Measurements from ENCODE around the gene MACF1.
"Not testable (repeated sequence)": the region's sequence is repeated elsewhere in the genome, so short reads cannot be mapped to it uniquely, and the experiment has no call there.

MACF1 gene

GRCh38 chr1:39453603-39454002, 249.1 kb downstream of the MACF1 start:
- no peak for DNase-seq (ENCODE audit: low spot score)

- no peak for DNase-seq (ENCODE audit: low spot score)
These were observed 254.5 kb downstream of the MACF1 start for GRCh38 chr1:39458991-39459390.

- DNase-seq (ENCODE audit: low spot score) = no peak
These were observed 257.6 kb downstream of the MACF1 start for GRCh38 chr1:39462074-39462473.

- DNase-seq (ENCODE audit: low spot score) = no peak
These were observed 262.1 kb downstream of the MACF1 start for GRCh38 chr1:39466413-39467107.

- not testable (repeated sequence) for DNase-seq (ENCODE audit: low spot score)
These were observed 262.7 kb downstream of the MACF1 start for GRCh38 chr1:39467108-39467720.

- DNase-seq (ENCODE audit: low spot score) = no peak
These were observed 264.7 kb downstream of the MACF1 start for GRCh38 chr1:39469150-39469549.

- no peak for DNase-seq (ENCODE audit: low spot score)
These were observed 265.5 kb downstream of the MACF1 start for GRCh38 chr1:39470040-39470439.

- no peak for DNase-seq (ENCODE audit: low spot score)
These were observed 268.3 kb downstream of the MACF1 start for GRCh38 chr1:39472826-39473225.

- no peak for DNase-seq (ENCODE audit: low spot score)
These were observed 268.8 kb downstream of the MACF1 start for GRCh38 chr1:39473324-39473723.

- no peak for DNase-seq (ENCODE audit: low spot score)
These were observed 270.3 kb downstream of the MACF1 start for GRCh38 chr1:39474810-39475209.

GRCh38 chr1:39475551-39475950, 271.1 kb downstream of the MACF1 start:
- DNase-seq (ENCODE audit: low spot score) = not testable (repeated sequence)

GRCh38 chr1:39478126-39478915, 273.8 kb downstream of the MACF1 start:
- no peak for DNase-seq (ENCODE audit: low spot score)

- no peak for DNase-seq (ENCODE audit: low spot score)
These were observed 276.8 kb downstream of the MACF1 start for GRCh38 chr1:39481289-39481688.

- no peak for DNase-seq (ENCODE audit: low spot score)
These were observed 278.8 kb downstream of the MACF1 start for GRCh38 chr1:39483276-39483675.

GRCh38 chr1:39484564-39484963, 280.1 kb downstream of the MACF1 start:
- DNase-seq (ENCODE audit: low spot score) = no peak

- no peak for DNase-seq (ENCODE audit: low spot score)
These were observed 280.7 kb downstream of the MACF1 start for GRCh38 chr1:39485046-39485803.

- DNase-seq (ENCODE audit: low spot score) = no peak
These were observed 283.6 kb downstream of the MACF1 start for GRCh38 chr1:39488012-39488545.

- no peak for DNase-seq (ENCODE audit: low spot score)
These were observed 284.5 kb downstream of the MACF1 start for GRCh38 chr1:39488793-39489566.

GRCh38 chr1:39489567-39490239, 285.2 kb downstream of the MACF1 start:
- no peak for DNase-seq (ENCODE audit: low spot score)

- no peak for DNase-seq (ENCODE audit: low spot score)
These were observed 286.2 kb downstream of the MACF1 start for GRCh38 chr1:39490596-39491145.
